HepG2 (cell line): ENCODE data around the gene KSR1. TPM values are rescaled to one million over a fixed set of nuclear protein-coding genes. Genes with fewer than 3 reads are reported as not detected.
"Not testable (repeated sequence)": the region's sequence is repeated elsewhere in the genome, so short reads cannot be mapped to it uniquely, and the experiment has no call there.

ENCODE experiments used
- ATAC-seq: fragments of 200-7000 bp; cut with Tn5 transposase; 3 replicates; pipeline ENCODE4 v1.9.1; 2020; ENCODE audit warnings: mild to moderate bottlenecking, moderate library complexity
- BruUV-seq: library from RNA; stranded (reverse); fragments of 400-500 nt; replicated peaks from 2 replicates; lab custom pipeline; 2021; lab: Mats Ljungman, UMichigan
- CTCF ChIA-PET: fragments of 300-600 bp; formaldehyde crosslinking; extraction: SDS; loops from one replicate; lab custom pipeline; 2021; ENCODE audit warnings: low total read pairs, inconsistent platforms, low intra/inter-chr PET ratio; lab: Yijun Ruan, JAX
- POLR2A ChIA-PET: fragments of 350-600 bp; sonication (Branson Sonifier 250); formaldehyde crosslinking; loops from one replicate; lab custom pipeline; 2020; ENCODE audit warnings: antibody characterized with exemption, inconsistent platforms; lab: Yijun Ruan, JAX
- DNase-seq: peaks from one replicate; pipeline ENCODE4 v3.0.0-alpha.2; 2015; ENCODE audit warnings: low spot score
- FAIRE-seq: peaks from 3 replicates; lab custom pipeline; 2011; peaks lifted over from hg19 to GRCh38; lab: Jason Lieb, UNC
- H2AFZ ChIP-seq: one replicate; pipeline ENCODE4 v1.6.1; 2011; ENCODE audit warnings: low read length, inconsistent platforms
- H3K27ac ChIP-seq: fragments of 300-600 bp; 3 replicates; pipeline ENCODE4 v1.8.0; 2011; ENCODE audit warnings: mixed run types, mild to moderate bottlenecking, mixed read lengths, low read length, inconsistent platforms; ENCODE audit not compliant: insufficient read depth; ENCODE audit errors: extremely low read length
- H3K27me3 ChIP-seq, 2 experiments: fragments of 200-600 bp in 1 of 2; 2 replicates in 1 of 2; 3 replicates in 1 of 2; pipeline versions ENCODE4 v1.6.0 to v1.8.0; 2011; ENCODE audit warnings: low read length in 2 of 2, mild to moderate bottlenecking in 2 of 2, moderate library complexity in 2 of 2, inconsistent platforms in 1 of 2; ENCODE audit not compliant: insufficient read depth in 2 of 2, control insufficient read depth in 1 of 2
- H3K36me3 ChIP-seq, 2 experiments: fragments of 200-600 bp in 1 of 2; replicated peaks in 1 of 2; 2 replicates in 1 of 2; 3 replicates in 1 of 2; pipeline versions ENCODE4 v1.5.1 to v1.8.0; 2011; ENCODE audit warnings: low read length in 2 of 2, inconsistent platforms in 1 of 2; ENCODE audit not compliant: insufficient read depth in 2 of 2, control insufficient read depth in 1 of 2
- H3K4me1 ChIP-seq: 2 replicates; pipeline ENCODE4 v1.5.1; 2012; ENCODE audit warnings: low read length, inconsistent platforms; ENCODE audit not compliant: insufficient read depth
- H3K4me2 ChIP-seq: 2 replicates; pipeline ENCODE4 v1.6.0; 2011; ENCODE audit warnings: low read depth, low read length, inconsistent platforms
- H3K4me3 ChIP-seq, 3 experiments: fragments of 200-600 bp in 1 of 3; sonication (generic), shearing (Covaris generic) in 1 of 3; replicated peaks in 1 of 3; 2 replicates each; pipeline ENCODE4 v1.5.1; 2011 to 2016; ENCODE audit warnings: low read length in 3 of 3, inconsistent platforms in 2 of 3, low read depth in 2 of 3, mild to moderate bottlenecking in 2 of 3, control low read depth in 1 of 3, mixed read lengths in 1 of 3; ENCODE audit not compliant: insufficient read depth in 1 of 3
- H3K79me2 ChIP-seq: one replicate; pipeline ENCODE4 v1.6.1; 2011; ENCODE audit warnings: low read length, inconsistent platforms; ENCODE audit not compliant: insufficient read depth
- H3K9ac ChIP-seq: 2 replicates; pipeline ENCODE4 v1.6.0; 2011; ENCODE audit warnings: mild to moderate bottlenecking, low read depth, low read length, inconsistent platforms; ENCODE audit not compliant: insufficient read depth
- H3K9me3 ChIP-seq: 2 replicates; pipeline ENCODE4 v1.5.1; 2012; ENCODE audit warnings: mild to moderate bottlenecking, low read length
- H4K20me1 ChIP-seq: 2 replicates; pipeline ENCODE4 v1.6.0; 2011; ENCODE audit warnings: inconsistent platforms, mild to moderate bottlenecking, low read length, moderate library complexity; ENCODE audit not compliant: insufficient read depth
- BORCS8-MEF2B ChIP-seq: sonication (generic); formaldehyde crosslinking; IDR thresholded peaks from 2 replicates; pipeline ENCODE4 v1.8.0; 2022; ENCODE audit warnings: mild to moderate bottlenecking, missing genetic modification reagents
- GATA4 ChIP-seq: sonication (generic); IDR thresholded peaks from 2 replicates; pipeline ENCODE4 v1.6.1; 2016; ENCODE audit warnings: antibody characterized with exemption, low read depth, borderline replicate concordance
- GTF3A ChIP-seq: sonication (generic); formaldehyde crosslinking; conservative IDR thresholded peaks from 2 replicates; pipeline ENCODE4 v1.4.0; 2020; ENCODE audit warnings: mild to moderate bottlenecking, missing genetic modification reagents
- HMGXB4 ChIP-seq, 2 experiments: sonication (generic) in 1 of 2; formaldehyde crosslinking in 1 of 2; IDR thresholded peaks; 2 replicates each; pipeline versions ENCODE4 v1.4.0 to v1.6.1; 2018 to 2020; ENCODE audit warnings: missing genetic modification reagents in 2 of 2, borderline replicate concordance in 1 of 2, low read depth in 1 of 2, mild to moderate bottlenecking in 1 of 2, missing biosample characterization in 1 of 2
- RBM22 ChIP-seq: fragments of 200-400 bp; formaldehyde crosslinking; optimal IDR thresholded peaks from 2 replicates; pipeline ENCODE3; 2017; ENCODE audit warnings: mild to moderate bottlenecking, low read length, moderate library complexity
- YEATS4 ChIP-seq: sonication (generic); formaldehyde crosslinking; IDR thresholded peaks from 2 replicates; pipeline ENCODE4 v1.4.0; 2020; ENCODE audit warnings: missing genetic modification reagents, borderline replicate concordance
- ZNF709 ChIP-seq: sonication (generic); formaldehyde crosslinking; IDR thresholded peaks from 2 replicates; pipeline ENCODE4 v1.5.0; 2020; ENCODE audit warnings: mild to moderate bottlenecking, missing genetic modification reagents
- WGBS: methylation state at CpG from one replicate; pipeline ENCODE4 v1.1.6; 2017; ENCODE audit warnings: low lambda C conversion rate; 5-methylcytosine and 5-hydroxymethylcytosine counted together
- in situ Hi-C: cut with HindIII; loops from 2 replicates; pipeline ENCODE4 v1.10.0; 2017; ENCODE audit warnings: low pct_unique_long_range_greater_than_20kb; ENCODE audit not compliant: extremely low pct_ligation_motif_present
- intact Hi-C: fragments of 100-400 bp; cut with micrococcal nuclease; formaldehyde crosslinking; loops from one replicate; pipeline ENCODE4 v1.10.0; 2022; ENCODE audit not compliant: unreplicated experiment
- polyA plus RNA-seq, 8 experiments: library from polyadenylated mRNA; depleted of rRNA in 3 of 8; stranded (reverse) in 7 of 8; unstranded in 1 of 8; fragments of >200 nt; fragmentation: Illumina TruSeq in 4 of 8; extraction: Trizol in 4 of 8; gene quantifications; 2 replicates each; pipeline versions ENCODE4 v1.2.1 to v1.2.3, GENCODE V29; 2011 to 2016; ENCODE audit warnings: low read depth in 4 of 8, missing spikeins in 1 of 8, mixed read lengths in 1 of 8; ENCODE audit not compliant: insufficient read depth in 1 of 8
- total RNA-seq, 5 experiments: library from RNA; depleted of rRNA; stranded (reverse); fragments of >200 nt; fragmentation: Illumina TruSeq; extraction: Trizol; gene quantifications; 2 replicates each; pipeline ENCODE4 v1.2.3, GENCODE V29; 2016; ENCODE audit warnings: low read depth in 1 of 5

The KSR1 gene
- total and polyA plus RNA-seq, 2 of the 13 experiments (the other 11 are each of a cell fraction or from before 2014, with no cell fraction given): 10.1 to 16.6 TPM

GRCh38 chr17:27424516-27424915, 31.7 kb upstream of the KSR1 start (continued):
- no peak for TF ChIP-seq ZNF709 (CRISPR knock-in tag)
- TF ChIP-seq BORCS8-MEF2B (CRISPR knock-in tag): no peak

GRCh38 chr17:27424941-27425340, 31.3 kb upstream of the KSR1 start:
- no peaks in the 10 kb centered on the region for H3K9me3 ChIP-seq
- DNase-seq (no peak), ATAC-seq (no peak), FAIRE-seq (no peak)
- no peak overlapping the region for H3K9ac ChIP-seq
- no peaks in the 10 kb centered on the region for H3K36me3 ChIP-seq
- TF ChIP-seq HMGXB4 (CRISPR knock-in tag; IDR thresholded peaks at IDR 0.05; ENCODE audit: borderline replicate concordance in 1 of 2, low read depth in 1 of 2) (no peak), GATA4 (no peak), YEATS4 (CRISPR knock-in tag) (no peak), GTF3A (CRISPR knock-in tag) (no peak), RBM22 (no peak)
- POLR2A ChIA-PET: no interaction called here
- WGBS: 18% methylated on average over 7 of the region's 8 CpGs
- no peaks in the 10 kb centered on the region for H4K20me1 ChIP-seq
- intact Hi-C loops (no loop called here), in situ Hi-C loops (no loop called here)
- no peak overlapping the region for H2AFZ ChIP-seq
- H3K4me2 ChIP-seq: no peak overlapping the region
- H3K27me3 ChIP-seq: peaks cover 2 to 34% of the 10 kb centered on the region in 2 experiments; a peak in 4 of 5 replicates
- H3K27ac ChIP-seq: no peak overlapping the region
- no TSS peak for BruUV-seq
- no peaks in the 10 kb centered on the region for H3K4me1 ChIP-seq
- H3K79me2 ChIP-seq: no peaks in the 10 kb centered on the region
- no peak overlapping the region for H3K4me3 ChIP-seq
- CTCF ChIA-PET: no interaction called here

- H3K9me3 ChIP-seq, H3K9ac ChIP-seq, BruUV-seq, intact Hi-C loops, H3K79me2 ChIP-seq, FAIRE-seq, H3K27ac ChIP-seq, ATAC-seq, H3K4me1 ChIP-seq, in situ Hi-C loops, H3K4me3 ChIP-seq, CTCF ChIA-PET, H3K4me2 ChIP-seq, H3K36me3 ChIP-seq, H2AFZ ChIP-seq, DNase-seq, H4K20me1 ChIP-seq, POLR2A ChIA-PET: not testable (repeated sequence)
- WGBS: no CpG with 5 or more reads among the region's 6 CpGs
- H3K27me3 ChIP-seq: peaks cover 2 to 34% of the 10 kb centered on the region in 2 experiments; a peak in 4 of 5 replicates
Measured at GRCh38 chr17:27425571-27425970, 30.7 kb upstream of the KSR1 start.
